K562 (cell line): ENCODE measurements around the gene ATP6V0A1. TPM values are rescaled to one million over a fixed set of nuclear protein-coding genes. Genes with fewer than 3 reads are reported as not detected.

Source experiments
- BCOR ChIP-seq: fragments of 450-650 bp; IDR thresholded peaks from 2 replicates; pipeline ENCODE4 v1.6.1; 2016
- BRD9 ChIP-seq: fragments of 450-650 bp; IDR thresholded peaks from 2 replicates; pipeline ENCODE4 v1.6.1; 2018; ENCODE audit warnings: low read depth; ENCODE audit not compliant: partially characterized antibody
- CBFA2T2 ChIP-seq: fragments of 450-650 bp; conservative IDR thresholded peaks from 2 replicates; pipeline ENCODE4 v1.6.1; 2017; ENCODE audit warnings: mild to moderate bottlenecking
- CHCHD3 ChIP-seq: fragments of 250-450 bp; sonication (Bioruptor Pico); IDR thresholded peaks from 2 replicates; pipeline ENCODE4 v2.1.2; 2022; ENCODE audit warnings: mild to moderate bottlenecking
- E2F8 ChIP-seq: fragments of 450-650 bp; IDR thresholded peaks from 2 replicates; pipeline ENCODE4 v1.7.1; 2018; ENCODE audit warnings: mild to moderate bottlenecking, low read depth; ENCODE audit not compliant: partially characterized antibody
- E4F1 ChIP-seq: fragments of 250-450 bp; sonication (Bioruptor Pico); IDR thresholded peaks from 2 replicates; pipeline ENCODE4 v1.5.0; 2021; ENCODE audit warnings: mild to moderate bottlenecking, borderline replicate concordance
- ETV1 ChIP-seq: fragments of 450-650 bp; conservative IDR thresholded peaks from 2 replicates; pipeline ENCODE4 v1.6.1; 2016; ENCODE audit warnings: missing genetic modification characterization, control low read depth, low read depth, missing compliant biosample characterization
- KDM2B ChIP-seq: fragments of 250-450 bp; sonication (Bioruptor Pico); IDR thresholded peaks from 2 replicates; pipeline ENCODE4 v1.8.0; 2021; ENCODE audit warnings: mild to moderate bottlenecking, moderate library complexity
- KDM5B ChIP-seq: fragments of 200-600 bp; sonication (generic); IDR thresholded peaks from 2 replicates; pipeline ENCODE4 v1.6.1; 2012; ENCODE audit warnings: low read depth, mild to moderate bottlenecking, moderate library complexity, low read length, control low read depth, inconsistent platforms; ENCODE audit not compliant: insufficient replicate concordance
- LCOR ChIP-seq: sonication (generic); formaldehyde crosslinking; IDR thresholded peaks from 2 replicates; pipeline ENCODE4 v1.8.0; 2022; ENCODE audit warnings: mild to moderate bottlenecking, missing genetic modification reagents
- NFATC3 ChIP-seq: fragments of 450-650 bp; IDR thresholded peaks from 2 replicates; pipeline ENCODE4 v1.6.1; 2017; ENCODE audit warnings: mild to moderate bottlenecking
- NR1H2 ChIP-seq: sonication (generic); formaldehyde crosslinking; IDR thresholded peaks from 2 replicates; pipeline ENCODE4 v1.4.0; 2020; ENCODE audit warnings: mild to moderate bottlenecking, missing genetic modification reagents
- POLR3A ChIP-seq: IDR thresholded peaks from 2 replicates; pipeline ENCODE4 v1.6.1; 2011; ENCODE audit warnings: borderline replicate concordance, mild to moderate bottlenecking, moderate library complexity; ENCODE audit not compliant: insufficient read length, insufficient read depth; ENCODE audit errors: extremely low read depth
- XRCC3 ChIP-seq: fragments of 450-650 bp; IDR thresholded peaks from 2 replicates; pipeline ENCODE4 v1.6.1; 2017; ENCODE audit warnings: mild to moderate bottlenecking, moderate library complexity
- ZMIZ1 ChIP-seq, 2 experiments: fragments of 150-350 bp in 1 of 2; IDR thresholded peaks; 2 replicates each; pipeline ENCODE4 v1.6.1; 2012 to 2016; ENCODE audit warnings: low read depth in 2 of 2, low read length in 2 of 2, mild to moderate bottlenecking in 1 of 2, moderate library complexity in 1 of 2
- ZNF239 ChIP-seq: fragments of 250-450 bp; sonication (Bioruptor Pico); IDR thresholded peaks from 2 replicates; pipeline ENCODE4 v1.4.0; 2020; ENCODE audit warnings: mild to moderate bottlenecking
- ZNF408 ChIP-seq: fragments of 250-450 bp; sonication (Bioruptor Pico); IDR thresholded peaks from 2 replicates; pipeline ENCODE4 v1.4.0; 2020; ENCODE audit warnings: low read depth, mild to moderate bottlenecking, moderate library complexity
- ZNF586 ChIP-seq: fragments of 450-650 bp; formaldehyde crosslinking; conservative IDR thresholded peaks from 2 replicates; pipeline ENCODE4 v1.4.0; 2020; ENCODE audit warnings: mild to moderate bottlenecking, moderate library complexity
- ZNF696 ChIP-seq: fragments of 250-450 bp; sonication (Bioruptor Pico); conservative IDR thresholded peaks from 2 replicates; pipeline ENCODE4 v1.4.0; 2020; ENCODE audit warnings: mild to moderate bottlenecking, moderate library complexity
- polyA plus RNA-seq, 8 experiments: library from polyadenylated mRNA; depleted of rRNA in 4 of 8; stranded (reverse) in 5 of 8; unstranded in 3 of 8; fragments of >200 nt; fragmentation: Nextera tagmentation in 2 of 8; fragmentation: Illumina TruSeq in 1 of 8; extraction: Ambion mirVana in 2 of 8; extraction: Trizol in 1 of 8; gene quantifications; 2 replicates each; pipeline versions ENCODE4 v1.2.1 to v1.2.3, GENCODE V29; 2011 to 2014; ENCODE audit warnings: inconsistent platforms in 1 of 8, missing spikeins in 1 of 8
- total RNA-seq, 7 experiments: library from RNA; depleted of rRNA in 6 of 7; stranded (reverse); fragments of >200 nt in 6 of 7; fragmentation: Illumina TruSeq in 2 of 7; extraction: Trizol in 2 of 7; gene quantifications; 2 replicates each; pipeline versions ENCODE4 v1.2.1 to v1.2.3, GENCODE V29; 2011 to 2021; ENCODE audit warnings: low replicate concordance in 1 of 7

Gene ATP6V0A1
- total and polyA plus RNA-seq, 9 of the 15 experiments (the other 6 are each of a cell fraction or from before 2014, with no cell fraction given) = 11.8 to 158 (median 75.5) TPM

DNA sequence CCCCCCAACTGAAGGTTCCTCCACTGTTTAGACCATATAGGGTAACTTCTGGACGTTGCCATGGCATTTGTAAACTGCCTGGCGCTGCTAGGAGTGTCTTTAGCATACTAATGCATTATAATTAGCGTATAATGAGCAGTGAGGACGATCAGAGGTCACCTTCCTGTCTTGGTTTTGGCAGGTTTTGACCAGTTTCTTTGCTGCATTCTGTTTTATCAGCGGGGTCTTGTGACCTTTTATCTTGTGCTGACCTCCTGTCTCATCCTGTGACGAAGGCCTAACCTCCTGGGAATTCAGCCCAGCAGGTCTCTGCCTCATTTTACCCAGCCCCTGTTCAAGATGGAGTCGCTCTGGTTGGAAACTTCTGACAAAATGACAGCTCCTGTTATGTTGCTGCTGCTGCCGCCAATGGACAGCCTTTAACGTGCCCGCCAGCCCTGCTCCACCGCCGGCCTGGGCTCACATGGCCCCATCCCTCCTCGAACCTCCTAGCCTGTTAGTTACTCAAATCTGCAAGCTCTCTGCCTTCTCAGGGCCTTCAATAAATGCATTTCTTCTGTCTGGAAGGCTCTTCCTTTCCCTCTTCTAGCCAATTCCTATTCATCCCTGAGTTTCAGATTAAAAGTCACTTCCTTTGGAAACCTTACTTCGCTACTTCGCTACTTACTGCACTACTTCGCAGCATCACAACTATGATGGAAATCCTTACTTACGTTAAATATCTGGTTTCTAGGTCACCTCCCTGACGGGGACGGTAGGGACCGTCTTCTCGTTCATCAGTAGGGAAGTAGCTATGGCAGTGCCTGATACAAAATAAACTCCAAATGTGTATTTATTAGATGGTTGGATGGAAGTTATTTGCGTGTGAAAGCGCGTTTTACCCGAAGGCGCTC lies 76.7 kb downstream of the ATP6V0A1 start (continued):
- TF ChIP-seq ZMIZ1 (IDR thresholded peaks at IDR 0.05; ENCODE audit: low read depth in 2 of 2, low read length in 2 of 2) (no peak), BCOR (0 out of 2 replicates have a peak, but pooled peaks have one; percentile 6), NFATC3 (0 out of 2 replicates have a peak, but pooled peaks have one; percentile 43), XRCC3 (no peak), NR1H2 (CRISPR knock-in tag) (no peak), E2F8 (peak; percentile 49), ETV1 (tag) (peak; percentile 75), POLR3A (no peak), BRD9 (peak; percentile 52), ZNF408 (CRISPR knock-in tag) (no peak), CHCHD3 (CRISPR knock-in tag) (no peak), CBFA2T2 (no peak), E4F1 (CRISPR knock-in tag) (peak; percentile 83), ZNF586 (peak; percentile 76; the same call in 1 of the 2 replicates), KDM5B (peak; percentile 11), ZNF239 (peak; percentile 91), ZNF696 (CRISPR knock-in tag) (0 out of 2 replicates have a peak, but pooled peaks have one; percentile 72), KDM2B (CRISPR knock-in tag) (0 out of 2 replicates have a peak, but pooled peaks have one; percentile 82), LCOR (CRISPR knock-in tag) (0 out of 2 replicates have a peak, but pooled peaks have one; percentile 24)
